ENCODE data around the gene RIPK3.

Gene RIPK3

GRCh38 chr14:24300326-24300980 is 39.3 kb downstream of the RIPK3 start:
- DNase-seq (ENCODE audit: low spot score), result no peak

GRCh38 chr14:24299255-24300191 is 40.3 kb downstream of the RIPK3 start, which contains the start of the genes DHRS1 and NOP9:
TSS of gene DHRS1 (minus strand) at chr14:24299780. CDS start at chr14:24299106, 674 bp downstream.
TSS of gene NOP9 (plus strand) at chr14:24299850. CDS start at chr14:24299955, 105 bp downstream.
- DNase-seq (ENCODE audit: low spot score), result peak; percentile 97

GRCh38 chr14:24298892-24299254 is 40.9 kb downstream of the RIPK3 start:
- no peak for DNase-seq (ENCODE audit: low spot score)

GRCh38 chr14:24297190-24297964 is 42.4 kb downstream of the RIPK3 start:
- peak; percentile 45 for DNase-seq (ENCODE audit: low spot score)

- peak; percentile 79 for DNase-seq (ENCODE audit: low spot score)
Measured at GRCh38 chr14:24296341-24297157, 43.2 kb downstream of the RIPK3 start.

- no peak for DNase-seq (ENCODE audit: low spot score)
Measured at GRCh38 chr14:24293525-24293924, 46.3 kb downstream of the RIPK3 start.

GRCh38 chr14:24292118-24292807 is 47.5 kb downstream of the RIPK3 start:
- no peak for DNase-seq (ENCODE audit: low spot score)

- no peak for DNase-seq (ENCODE audit: low spot score)
Measured at GRCh38 chr14:24291446-24292117, 48.2 kb downstream of the RIPK3 start.

GRCh38 chr14:24290746-24291145 is 49.0 kb downstream of the RIPK3 start:
- no peak for DNase-seq (ENCODE audit: low spot score)

- no peak for DNase-seq (ENCODE audit: low spot score)
Measured at GRCh38 chr14:24289649-24290280, 50.0 kb downstream of the RIPK3 start.

GRCh38 chr14:24286996-24287395 is 52.8 kb downstream of the RIPK3 start:
- no peak for DNase-seq (ENCODE audit: low spot score)
